GM19023 (cell line): ENCODE results near the gene FHIT.

Source experiments
- ATAC-seq: cut with Tn5 transposase; IDR thresholded peaks from one replicate; pipeline ENCODE4 v1.9.1; 2021; ENCODE audit warnings: mild to moderate bottlenecking, moderate library complexity; ENCODE audit not compliant: unreplicated experiment

FHIT gene

DNA sequence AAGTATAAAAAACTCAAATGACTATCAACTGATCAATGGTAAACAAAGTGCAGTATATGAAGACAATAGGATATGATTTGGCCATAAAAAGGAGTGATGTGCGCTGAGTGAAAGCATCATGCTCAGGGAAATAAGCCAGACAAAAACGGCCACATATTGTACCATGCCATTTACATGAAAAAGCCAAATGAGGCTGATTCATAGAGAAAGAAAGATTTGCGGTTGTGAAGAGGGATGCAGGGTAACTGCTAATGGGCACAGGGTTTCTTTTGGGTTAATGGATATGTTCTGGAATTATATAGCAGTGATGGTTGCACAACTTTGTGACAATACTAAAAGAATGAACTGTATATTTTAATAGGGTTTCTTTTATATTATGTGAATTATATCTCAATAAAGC is 1324.2 kb downstream of the FHIT start:
- no peak for ATAC-seq

GRCh38 chr3:59925946-59926345 is 1325.3 kb downstream of the FHIT start:
- no peak for ATAC-seq

DNA sequence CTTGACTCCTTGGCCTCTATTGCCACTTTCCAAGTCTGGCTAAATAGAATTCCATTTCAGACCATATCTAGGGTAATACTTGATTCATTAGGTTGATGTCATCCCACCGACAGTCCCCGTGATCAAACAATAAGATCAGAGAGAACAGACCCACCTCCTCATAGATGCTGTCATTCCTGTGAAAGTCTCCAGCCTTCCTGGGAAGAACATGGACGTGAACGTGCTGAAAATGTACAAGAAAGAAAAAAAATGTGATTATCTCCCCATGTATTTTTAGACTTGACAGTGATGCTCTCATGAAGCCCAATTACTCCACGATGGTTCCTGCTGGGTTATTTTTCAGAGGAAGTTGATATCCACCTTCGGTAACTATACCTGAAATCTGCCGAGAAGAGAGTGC is 1329.1 kb downstream of the FHIT start:
- no peak for ATAC-seq

DNA sequence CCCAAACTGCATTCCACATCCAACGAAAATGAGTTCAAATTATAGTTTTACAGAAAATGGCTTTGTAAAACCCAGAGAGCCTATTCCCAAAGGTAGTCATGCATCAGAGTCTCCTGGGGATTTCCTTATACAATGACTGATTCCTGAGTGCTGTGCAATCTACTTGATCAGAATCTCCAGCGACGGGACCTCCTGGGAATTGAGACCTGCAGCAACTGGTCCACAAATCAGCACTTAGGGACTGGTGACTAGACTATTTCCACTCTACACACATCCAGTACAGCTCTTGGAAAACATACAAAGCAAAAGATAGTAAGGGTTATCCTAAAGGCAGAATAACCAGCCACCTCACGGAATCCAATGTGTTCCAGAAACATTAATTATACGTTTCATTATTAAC is 1330.4 kb downstream of the FHIT start:
- no peak for ATAC-seq

GRCh38 chr3:59919586-59919985 is 1331.7 kb downstream of the FHIT start:
- no peak for ATAC-seq

GRCh38 chr3:59914251-59914650 is 1337.0 kb downstream of the FHIT start:
- ATAC-seq, result no peak

GRCh38 chr3:59913645-59914044 is 1337.6 kb downstream of the FHIT start:
- ATAC-seq, result no peak

- ATAC-seq, result no peak
Measured at GRCh38 chr3:59908701-59909100, 1342.6 kb downstream of the FHIT start.

DNA sequence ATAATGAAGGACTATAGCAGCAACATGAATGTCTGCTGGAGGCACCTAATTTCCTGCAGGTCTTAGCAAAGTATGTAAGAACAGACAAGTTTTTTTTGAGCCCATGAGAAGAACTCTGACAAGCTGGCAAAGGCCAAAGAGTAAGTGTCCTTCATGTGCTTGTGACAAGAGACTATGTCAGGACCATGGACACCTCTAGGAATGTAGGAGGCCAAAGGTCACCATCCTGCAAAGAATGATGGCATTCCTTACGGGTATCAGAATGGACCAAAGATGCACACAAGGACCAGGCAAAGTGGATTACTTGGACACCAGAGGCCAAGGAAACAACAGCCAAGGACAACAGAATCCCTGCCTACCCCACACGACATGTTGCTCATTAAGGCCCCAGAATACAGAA is 1343.0 kb downstream of the FHIT start:
- ATAC-seq, result no peak

DNA sequence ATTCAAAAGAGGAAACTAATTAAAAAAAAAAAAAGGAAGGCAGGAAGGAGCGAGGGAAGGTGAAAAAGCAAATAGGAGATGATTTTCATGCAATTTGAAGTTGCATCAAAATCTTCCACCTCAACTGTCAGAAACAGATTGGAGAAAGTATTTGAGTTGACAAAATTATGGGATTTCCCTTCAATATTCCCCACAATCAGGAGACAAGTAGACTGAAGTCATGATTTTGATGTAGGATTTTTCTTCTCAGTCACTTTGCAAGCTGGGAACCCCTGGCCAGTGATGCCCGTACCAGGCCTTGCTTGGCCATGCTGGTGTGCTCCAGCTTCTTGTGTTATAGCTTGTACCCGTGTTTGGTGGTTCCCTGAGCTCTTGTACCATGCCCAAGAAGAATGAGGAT is 1347.0 kb downstream of the FHIT start:
- ATAC-seq, result no peak

GRCh38 chr3:59899061-59899460 is 1352.2 kb downstream of the FHIT start:
- no peak for ATAC-seq

GRCh38 chr3:59895972-59896371 is 1355.3 kb downstream of the FHIT start:
- ATAC-seq, result no peak

DNA sequence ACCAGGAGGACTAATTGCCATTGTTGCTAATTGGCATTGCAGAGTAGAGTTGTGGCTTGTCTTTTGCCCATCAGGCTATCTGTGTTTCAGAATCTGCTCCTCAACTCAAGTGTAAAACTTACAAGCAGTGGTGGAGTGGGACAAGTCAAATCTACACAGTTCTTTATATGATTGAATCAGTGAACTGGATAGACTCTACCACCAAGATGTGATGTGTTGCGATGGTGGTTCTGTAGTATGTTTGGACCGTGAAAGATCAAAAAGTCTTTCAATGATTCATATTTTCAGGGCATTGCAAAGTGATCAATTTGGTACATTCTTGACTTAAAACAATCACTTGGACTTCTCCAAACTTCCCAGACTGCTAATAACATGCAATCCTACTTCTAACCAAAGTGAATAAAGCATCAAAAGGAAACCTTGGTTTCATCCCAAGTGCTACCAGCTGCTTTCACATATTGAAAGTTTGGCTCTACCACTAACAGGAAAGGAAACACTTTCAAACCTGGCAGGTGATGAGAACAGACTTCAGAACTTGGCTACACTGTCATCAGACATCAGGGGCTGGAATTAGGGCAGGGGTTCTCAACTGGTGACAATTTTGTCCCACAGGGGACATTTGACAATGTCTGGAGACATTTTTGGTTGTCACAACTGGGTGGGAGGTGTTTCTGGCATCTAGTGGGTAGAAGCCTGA is 1356.7 kb downstream of the FHIT start:
- ATAC-seq, result no peak

- ATAC-seq, result no peak
Measured at GRCh38 chr3:59890639-59891038, 1360.6 kb downstream of the FHIT start.

GRCh38 chr3:59886790-59887189 is 1364.5 kb downstream of the FHIT start:
- ATAC-seq, result no peak

- ATAC-seq, result no peak
Measured at GRCh38 chr3:59885899-59886400, 1365.3 kb downstream of the FHIT start.

- ATAC-seq, result no peak
Measured at GRCh38 chr3:59885101-59885500, 1366.2 kb downstream of the FHIT start.

- ATAC-seq, result no peak
Measured at GRCh38 chr3:59884409-59884808, 1366.8 kb downstream of the FHIT start.

DNA sequence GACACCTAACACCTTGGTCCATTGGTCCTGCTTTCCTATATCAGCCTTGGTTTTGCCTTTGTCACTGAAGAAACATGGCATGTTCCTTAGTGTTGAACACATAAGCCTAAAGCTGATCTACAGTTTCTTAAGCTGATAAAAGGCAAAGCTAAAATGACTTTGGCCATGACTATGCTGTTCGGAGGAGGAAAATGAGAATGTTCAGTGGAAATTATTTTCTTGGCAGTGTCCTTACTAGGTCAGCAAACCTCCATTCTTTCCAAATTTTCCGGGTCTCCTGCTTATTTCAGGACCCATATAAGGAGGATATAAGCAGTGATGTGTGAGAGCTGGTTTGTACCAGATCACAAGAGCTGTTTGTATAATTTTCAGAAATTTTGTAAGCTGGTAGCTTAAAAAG is 1368.5 kb downstream of the FHIT start:
- no peak for ATAC-seq

DNA sequence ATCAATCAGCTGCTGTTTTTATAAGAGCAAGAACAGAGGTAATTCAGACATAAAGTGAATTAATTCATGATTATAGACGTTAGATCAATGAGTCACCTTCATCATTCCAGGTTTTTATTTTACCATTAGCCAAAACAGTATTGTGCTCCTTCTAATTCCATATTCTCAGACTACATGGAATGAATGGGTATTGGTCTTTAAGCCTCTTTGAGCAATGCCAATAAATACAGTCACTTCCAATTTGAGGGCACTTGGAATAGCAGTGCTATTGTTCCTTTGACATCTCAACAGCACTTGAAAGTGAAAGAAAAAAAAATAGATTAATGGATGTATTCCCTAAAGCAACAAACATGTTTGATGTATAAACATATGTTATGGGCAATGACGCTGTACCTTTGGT is 1370.5 kb downstream of the FHIT start:
- no peak for ATAC-seq

DNA sequence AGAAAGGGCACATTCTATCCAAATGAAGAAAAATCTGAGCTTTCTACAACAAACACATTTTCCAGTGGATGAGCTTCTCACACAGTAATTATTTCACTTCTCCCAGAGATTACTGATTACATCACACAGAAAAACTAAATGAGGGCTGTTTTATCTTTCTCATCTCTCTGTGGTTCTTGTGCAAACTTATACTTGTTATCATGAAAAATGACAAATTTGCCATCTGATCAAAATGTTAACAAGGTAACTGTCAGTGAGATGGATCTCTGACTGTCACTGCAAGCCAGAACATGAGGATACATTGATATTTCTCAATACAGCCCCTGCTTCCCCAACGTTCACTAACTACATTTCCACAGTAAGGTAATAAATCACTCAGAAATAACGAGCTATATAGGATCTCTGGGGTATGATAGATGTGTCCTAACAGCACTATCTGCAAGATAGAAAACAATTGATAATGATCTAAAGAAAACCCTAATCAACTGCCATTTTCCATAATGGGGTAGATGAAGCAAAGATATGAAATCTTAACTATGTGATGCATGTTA is 1372.1 kb downstream of the FHIT start:
- ATAC-seq, result no peak

GRCh38 chr3:59878038-59878427 is 1373.2 kb downstream of the FHIT start:
- ATAC-seq, result no peak
